CD4-positive, alpha-beta T cell treated with Interleukin-4 for 4 hours (primary cell): Measurements from ENCODE around the gene STXBP6.

Source experiments
- DNase-seq: peaks from one replicate; pipeline ENCODE4 v3.0.0-alpha.2; 2020

Gene STXBP6

GRCh38 chr14:25050269-25051150 lies 563 bp upstream of the STXBP6 start:
- DNase-seq: no peak

GRCh38 chr14:25049093-25049567 lies 817 bp downstream of the STXBP6 start:
- DNase-seq: no peak

- no peak for DNase-seq
Measured at GRCh38 chr14:25048170-25049016, 1.6 kb downstream of the STXBP6 start.

- no peak for DNase-seq
Measured at GRCh38 chr14:25046301-25046943, 3.5 kb downstream of the STXBP6 start.

GRCh38 chr14:25044106-25044698 lies 5.7 kb downstream of the STXBP6 start:
- no peak for DNase-seq

GRCh38 chr14:25042362-25043299 lies 7.3 kb downstream of the STXBP6 start:
- DNase-seq: no peak

GRCh38 chr14:25041898-25042297 lies 8.0 kb downstream of the STXBP6 start:
- no peak for DNase-seq

- no peak for DNase-seq
Measured at GRCh38 chr14:25041484-25041883, 8.5 kb downstream of the STXBP6 start.

- DNase-seq: no peak
Measured at GRCh38 chr14:25039933-25040332, 10.0 kb downstream of the STXBP6 start.

- DNase-seq: no peak
Measured at GRCh38 chr14:25038044-25038668, 11.8 kb downstream of the STXBP6 start.

- no peak for DNase-seq
Measured at GRCh38 chr14:25037032-25037431, 12.9 kb downstream of the STXBP6 start.

- DNase-seq: no peak
Measured at GRCh38 chr14:25034803-25035681, 14.9 kb downstream of the STXBP6 start.

GRCh38 chr14:25033358-25033757 lies 16.6 kb downstream of the STXBP6 start:
- DNase-seq: no peak

- DNase-seq: no peak
Measured at GRCh38 chr14:25032092-25032784, 17.7 kb downstream of the STXBP6 start.

GRCh38 chr14:25026476-25027137 lies 23.3 kb downstream of the STXBP6 start:
- no peak for DNase-seq

- no peak for DNase-seq
Measured at GRCh38 chr14:25019892-25020291, 30.1 kb downstream of the STXBP6 start.

- no peak for DNase-seq
Measured at GRCh38 chr14:25017562-25017961, 32.4 kb downstream of the STXBP6 start.

GRCh38 chr14:25015761-25016160 lies 34.2 kb downstream of the STXBP6 start:
- DNase-seq: no peak

- DNase-seq: no peak
Measured at GRCh38 chr14:25014440-25014839, 35.5 kb downstream of the STXBP6 start.
